Right atrium auricular region (tissue), 2 donors: Measurements from ENCODE around the gene KMT5C. TPM values are rescaled to one million over a fixed set of nuclear protein-coding genes. Genes with fewer than 3 reads are reported as not detected.
"Not testable (repeated sequence)": the region's sequence is repeated elsewhere in the genome, so short reads cannot be mapped to it uniquely, and the experiment has no call there.

Source experiments
- DNase-seq: peaks from one replicate; pipeline ENCODE4 v3.0.0-alpha.2; 2019; ENCODE audit warnings: low spot score
- H3K27ac ChIP-seq, 2 donors: fragments of 200-600 bp; sonication (generic); 1 replicate in 1 of 2; 2 replicates in 1 of 2; pipeline ENCODE4 v1.5.1; 2016 to 2019
- H3K27me3 ChIP-seq, 2 donors: fragments of 200-600 bp; sonication (generic); one replicate each; pipeline versions ENCODE4 v1.5.1 to v1.6.0; 2017 to 2019
- H3K36me3 ChIP-seq: fragments of 200-600 bp; sonication (generic); one replicate; pipeline ENCODE4 v1.5.1; 2016
- H3K4me1 ChIP-seq, 2 donors: fragments of 200-600 bp; sonication (generic); one replicate each; pipeline versions ENCODE4 v1.5.1 to v1.6.0; 2017 to 2019
- H3K4me3 ChIP-seq, 2 donors: fragments of 200-600 bp; sonication (generic); 1 replicate in 1 of 2; 2 replicates in 1 of 2; pipeline ENCODE4 v1.5.1; 2017 to 2019; ENCODE audit warnings: mild to moderate bottlenecking in 1 of 2, moderate library complexity in 1 of 2
- H3K9me3 ChIP-seq, 2 donors: fragments of 200-600 bp; sonication (generic); one replicate each; pipeline ENCODE4 v1.5.1; 2019
- CTCF ChIP-seq, 2 donors: fragments of 200-600 bp; sonication (generic); IDR thresholded peaks; one replicate each; pipeline ENCODE4 v1.5.1; 2019; ENCODE audit warnings: antibody characterized with exemption in 2 of 2
- total RNA-seq, 2 donors: library from RNA; depleted of rRNA; stranded (reverse); fragments of >200 nt; gene quantifications; one replicate each; pipeline ENCODE4 v1.1.0, GENCODE V29; 2016

KMT5C gene
- total RNA-seq, 2 donors from 2014 or later = 2.4 to 3.3 TPM

DNA sequence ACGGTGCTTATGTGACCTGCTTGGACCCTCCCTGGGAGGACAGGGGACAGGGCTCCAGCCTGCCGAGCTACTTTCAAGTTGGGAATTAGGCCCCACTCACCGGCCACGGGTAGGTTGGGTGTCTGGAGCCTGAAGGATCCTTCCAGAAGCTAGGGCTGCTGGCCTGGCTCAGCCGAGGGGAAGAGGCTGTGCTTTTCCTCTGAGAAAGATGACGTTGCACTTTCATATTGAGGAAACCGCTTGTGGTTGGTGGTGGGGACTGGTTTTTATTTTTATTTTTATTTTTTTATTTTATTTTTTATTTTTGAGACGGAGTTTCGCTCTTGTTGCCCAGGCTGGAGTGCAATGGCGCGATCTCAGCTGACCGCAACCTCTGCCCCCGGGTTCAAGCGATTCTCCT is 14.5 kb upstream of the KMT5C start, which contains the start of gene TMEM150B:
TMEM150B (minus strand) TSS at position 170 of the 400 bp plus-strand sequence. CDS start 4,305 bp downstream, outside the sequence.
- H3K36me3 ChIP-seq = no peaks in the 10 kb centered on the region
- no peaks in the 10 kb centered on the region for H3K27me3 ChIP-seq
- H3K4me1 ChIP-seq = no peaks in the 10 kb centered on the region
- TF ChIP-seq CTCF (IDR thresholded peaks at IDR 0.05) = no peak
- DNase-seq = no peak
- H3K27ac ChIP-seq = peak within 1 kb of the TSS in 1 of 2 donors; percentile 13
- H3K9me3 ChIP-seq = no peaks in the 10 kb centered on the region
- no peak within 1 kb of the TSS for H3K4me3 ChIP-seq

DNA sequence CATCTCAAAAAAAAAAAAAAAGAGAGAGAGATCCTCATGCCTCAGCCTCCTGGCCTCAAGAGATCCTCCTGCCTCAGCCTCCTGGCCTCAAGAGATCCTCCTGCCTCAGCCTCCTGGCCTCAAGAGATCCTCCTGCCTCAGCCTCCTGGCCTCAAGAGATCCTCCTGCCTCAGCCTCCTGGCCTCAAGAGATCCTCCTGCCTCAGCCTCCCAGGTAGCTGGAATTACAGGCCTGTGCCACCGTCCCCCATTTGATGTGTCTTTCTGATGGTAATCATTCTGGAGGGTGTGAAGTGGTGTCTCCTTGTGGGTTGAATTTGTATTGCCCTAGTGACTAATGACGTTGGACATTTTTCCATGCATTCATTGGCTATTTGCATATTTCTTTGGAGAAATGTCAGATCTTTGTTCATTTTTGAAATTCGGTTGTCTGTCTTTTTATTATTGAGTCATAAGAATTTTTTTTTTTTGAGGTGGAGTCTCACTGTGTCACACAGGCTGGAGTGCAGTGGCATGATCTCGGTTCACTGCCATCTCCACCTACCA is 10.8 kb upstream of the KMT5C start:
- not testable (repeated sequence) for H3K27ac ChIP-seq, H3K4me3 ChIP-seq, H3K9me3 ChIP-seq, H3K27me3 ChIP-seq, DNase-seq, H3K4me1 ChIP-seq, H3K36me3 ChIP-seq

DNA sequence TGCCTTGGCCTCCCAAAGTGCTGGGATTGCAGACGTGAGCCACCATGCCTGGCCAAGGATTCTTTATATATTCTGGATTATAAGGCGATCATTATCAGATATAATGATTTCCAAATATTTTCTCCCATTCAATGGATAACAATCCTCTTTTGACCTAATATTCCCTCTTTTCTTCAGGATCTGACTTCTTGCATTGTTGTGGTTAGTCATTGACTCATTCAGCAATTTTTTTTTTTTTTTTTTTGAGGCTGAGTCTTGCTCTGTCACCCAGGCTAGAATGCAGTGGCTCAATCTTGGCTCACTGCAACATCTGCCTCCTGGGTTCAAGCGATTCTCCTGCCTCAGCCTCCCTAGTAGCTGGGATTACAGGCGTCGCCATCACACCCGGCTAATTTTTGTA is 9.9 kb upstream of the KMT5C start:
- H3K9me3 ChIP-seq, H3K4me1 ChIP-seq, H3K36me3 ChIP-seq, H3K27me3 ChIP-seq, DNase-seq, H3K4me3 ChIP-seq, H3K27ac ChIP-seq: not testable (repeated sequence)

- Histone ChIP-seq H3K4me1 (peaks cover 0 to 8% of the 10 kb centered on the region in 2 donors), H3K4me3 (no peak overlapping the region), H3K36me3 (no peaks in the 10 kb centered on the region), H3K9me3 (no peaks in the 10 kb centered on the region), H3K27ac (no peak overlapping the region), H3K27me3 (no peaks in the 10 kb centered on the region)
- TF ChIP-seq CTCF (IDR thresholded peaks at IDR 0.05) = no peak
- no peak for DNase-seq
Measured at GRCh38 chr19:55333870-55334269, 5.8 kb upstream of the KMT5C start.

- Histone ChIP-seq H3K36me3 (no peaks in the 10 kb centered on the region), H3K27me3 (no peaks in the 10 kb centered on the region), H3K4me1 (peaks cover 0 to 21% of the 10 kb centered on the region in 2 donors), H3K9me3 (no peaks in the 10 kb centered on the region), H3K27ac (no peak overlapping the region), H3K4me3 (no peak overlapping the region)
- no peak for TF ChIP-seq CTCF (IDR thresholded peaks at IDR 0.05)
- DNase-seq = no peak
Measured at GRCh38 chr19:55336101-55336500, 3.6 kb upstream of the KMT5C start.

GRCh38 chr19:55339889-55340783 is 460 bp downstream of the KMT5C start:
- H3K27me3 ChIP-seq = no peaks in the 10 kb centered on the region
- H3K27ac ChIP-seq = peak overlapping the region; percentile 88 to 95

More at GRCh38 chr19:55339889-55340783, 460 bp downstream of the KMT5C start:
- H3K36me3 ChIP-seq = peaks cover 10% of the 10 kb centered on the region
- H3K4me1 ChIP-seq = peaks cover 0 to 26% of the 10 kb centered on the region in 2 donors
- no peak for DNase-seq
- no peaks in the 10 kb centered on the region for H3K9me3 ChIP-seq
- H3K4me3 ChIP-seq = peak overlapping the region; percentile 68 to 81
- no peak for TF ChIP-seq CTCF (IDR thresholded peaks at IDR 0.05)
